ENCODE measurements around the gene MANBA.
A peak's percentile ranks its signal among the peaks of the same experiment; 100 is the strongest.
"Not testable (repeated sequence)": the region's sequence is repeated elsewhere in the genome, so short reads cannot be mapped to it uniquely, and the experiment has no call there.

MANBA gene

GRCh38 chr4:102619021-102619420, 141.7 kb downstream of the MANBA start:
- DNase-seq = not testable (repeated sequence)

GRCh38 chr4:102616636-102617035, 144.1 kb downstream of the MANBA start:
- DNase-seq = peak; percentile 31

- DNase-seq = no peak
These were observed 146.0 kb downstream of the MANBA start for GRCh38 chr4:102614801-102615200.

GRCh38 chr4:102612824-102613366, 147.9 kb downstream of the MANBA start:
- DNase-seq = no peak

- no peak for DNase-seq
These were observed 148.6 kb downstream of the MANBA start for GRCh38 chr4:102612210-102612609.

- no peak for DNase-seq
These were observed 150.3 kb downstream of the MANBA start for GRCh38 chr4:102610476-102610875.

GRCh38 chr4:102610007-102610406, 150.8 kb downstream of the MANBA start:
- DNase-seq = no peak

GRCh38 chr4:102608190-102608589, 152.6 kb downstream of the MANBA start:
- DNase-seq = no peak

- DNase-seq = no peak
These were observed 153.8 kb downstream of the MANBA start for GRCh38 chr4:102606846-102607450.

GRCh38 chr4:102606261-102606660, 154.5 kb downstream of the MANBA start:
- DNase-seq = no peak

- no peak for DNase-seq
These were observed 156.4 kb downstream of the MANBA start for GRCh38 chr4:102604222-102604940.

- DNase-seq = no peak
These were observed 159.1 kb downstream of the MANBA start for GRCh38 chr4:102601586-102602227.

- no peak for DNase-seq
These were observed 160.1 kb downstream of the MANBA start for GRCh38 chr4:102600689-102601088.

GRCh38 chr4:102599886-102600285, 160.9 kb downstream of the MANBA start:
- no peak for DNase-seq

- DNase-seq = no peak
These were observed 161.3 kb downstream of the MANBA start for GRCh38 chr4:102599455-102599854.

- no peak for DNase-seq
These were observed 161.9 kb downstream of the MANBA start for GRCh38 chr4:102598762-102599374.

- no peak for DNase-seq
These were observed 162.5 kb downstream of the MANBA start for GRCh38 chr4:102598086-102598761.

- DNase-seq = no peak
These were observed 164.2 kb downstream of the MANBA start for GRCh38 chr4:102596532-102596931.

- no peak for DNase-seq
These were observed 166.8 kb downstream of the MANBA start for GRCh38 chr4:102594000-102594399.

- DNase-seq = no peak
These were observed 167.6 kb downstream of the MANBA start for GRCh38 chr4:102593147-102593546.

- DNase-seq = no peak
These were observed 168.5 kb downstream of the MANBA start for GRCh38 chr4:102592256-102592655.

GRCh38 chr4:102589743-102590142, 171.0 kb downstream of the MANBA start:
- DNase-seq = no peak

GRCh38 chr4:102586644-102587021, 174.1 kb downstream of the MANBA start:
- DNase-seq = no peak
